WTC11 (cell line): ENCODE data around the gene AMACR.

Experiments
- AFF4 ChIP-seq: sonication (generic); formaldehyde crosslinking; IDR thresholded peaks from 2 replicates; pipeline ENCODE4 v1.8.1; 2023; ENCODE audit warnings: mild to moderate bottlenecking, missing genetic modification reagents, borderline replicate concordance
- ATF3 ChIP-seq: sonication (generic); formaldehyde crosslinking; conservative IDR thresholded peaks from 2 replicates; pipeline ENCODE4 v1.8.1; 2022; ENCODE audit warnings: mild to moderate bottlenecking, missing genetic modification reagents
- TF ChIP-seq, protein P1 (sequence below): fragments of 200-600 bp; IDR thresholded peaks from 2 replicates; pipeline ENCODE4 v1.8.0; 2022; ENCODE audit warnings: antibody characterized with exemption

DNA sequence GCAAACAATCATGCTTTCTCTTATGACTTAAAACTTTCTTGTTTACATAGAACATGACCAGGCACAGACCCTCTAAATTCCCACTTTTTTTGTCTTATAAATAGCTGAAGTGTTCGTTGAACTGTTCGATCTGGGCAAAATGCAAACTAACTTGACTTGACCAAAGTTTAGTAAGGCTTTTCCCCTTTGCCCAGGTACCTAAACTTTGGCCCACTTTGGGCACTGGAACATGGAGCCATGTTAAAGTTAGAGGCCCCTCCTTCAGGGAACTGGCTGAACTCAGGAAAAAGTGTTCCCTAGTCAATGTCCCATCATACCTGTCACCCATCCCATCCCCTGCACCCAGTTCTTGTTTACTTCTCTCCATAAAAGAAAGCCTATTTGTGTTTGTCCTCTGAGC is 9.4 kb upstream of the AMACR start:
- TF ChIP-seq, protein P1, sequence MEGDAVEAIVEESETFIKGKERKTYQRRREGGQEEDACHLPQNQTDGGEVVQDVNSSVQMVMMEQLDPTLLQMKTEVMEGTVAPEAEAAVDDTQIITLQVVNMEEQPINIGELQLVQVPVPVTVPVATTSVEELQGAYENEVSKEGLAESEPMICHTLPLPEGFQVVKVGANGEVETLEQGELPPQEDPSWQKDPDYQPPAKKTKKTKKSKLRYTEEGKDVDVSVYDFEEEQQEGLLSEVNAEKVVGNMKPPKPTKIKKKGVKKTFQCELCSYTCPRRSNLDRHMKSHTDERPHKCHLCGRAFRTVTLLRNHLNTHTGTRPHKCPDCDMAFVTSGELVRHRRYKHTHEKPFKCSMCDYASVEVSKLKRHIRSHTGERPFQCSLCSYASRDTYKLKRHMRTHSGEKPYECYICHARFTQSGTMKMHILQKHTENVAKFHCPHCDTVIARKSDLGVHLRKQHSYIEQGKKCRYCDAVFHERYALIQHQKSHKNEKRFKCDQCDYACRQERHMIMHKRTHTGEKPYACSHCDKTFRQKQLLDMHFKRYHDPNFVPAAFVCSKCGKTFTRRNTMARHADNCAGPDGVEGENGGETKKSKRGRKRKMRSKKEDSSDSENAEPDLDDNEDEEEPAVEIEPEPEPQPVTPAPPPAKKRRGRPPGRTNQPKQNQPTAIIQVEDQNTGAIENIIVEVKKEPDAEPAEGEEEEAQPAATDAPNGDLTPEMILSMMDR, result no peak
- no peak for TF ChIP-seq AFF4 (CRISPR knock-in tag)
- no peak for TF ChIP-seq ATF3 (CRISPR knock-in tag)
